T-helper 2 cell treated with Interferon-gamma antibody and Interleukin-4, amounts not matched to agents 5 μg/mL and 100 μg/mL, for 36 hours (primary cell): Measurements from ENCODE around the gene LDLRAD4.

Experiments
- DNase-seq: peaks from one replicate; pipeline ENCODE4 v3.0.0; 2021; ENCODE audit warnings: low spot score
- H3K27ac Mint-ChIP-seq: one replicate; pipeline ENCODE4 v1.8.0; 2021; ENCODE audit warnings: mild to moderate bottlenecking, mixed read lengths
- H3K27me3 Mint-ChIP-seq: one replicate; pipeline ENCODE4 v1.8.0; 2021; ENCODE audit warnings: low read depth, mixed read lengths
- H3K36me3 Mint-ChIP-seq: one replicate; pipeline ENCODE4 v1.8.0; 2021; ENCODE audit warnings: low read depth, mixed read lengths
- H3K4me1 Mint-ChIP-seq: one replicate; pipeline ENCODE4 v1.8.0; 2021; ENCODE audit warnings: low read depth, mixed read lengths
- H3K4me3 Mint-ChIP-seq: one replicate; pipeline ENCODE4 v1.8.0; 2022; ENCODE audit warnings: mild to moderate bottlenecking, moderate library complexity, mixed read lengths
- H3K9me3 Mint-ChIP-seq: one replicate; pipeline ENCODE4 v1.8.0; 2021; ENCODE audit warnings: mixed read lengths

Gene LDLRAD4

DNA sequence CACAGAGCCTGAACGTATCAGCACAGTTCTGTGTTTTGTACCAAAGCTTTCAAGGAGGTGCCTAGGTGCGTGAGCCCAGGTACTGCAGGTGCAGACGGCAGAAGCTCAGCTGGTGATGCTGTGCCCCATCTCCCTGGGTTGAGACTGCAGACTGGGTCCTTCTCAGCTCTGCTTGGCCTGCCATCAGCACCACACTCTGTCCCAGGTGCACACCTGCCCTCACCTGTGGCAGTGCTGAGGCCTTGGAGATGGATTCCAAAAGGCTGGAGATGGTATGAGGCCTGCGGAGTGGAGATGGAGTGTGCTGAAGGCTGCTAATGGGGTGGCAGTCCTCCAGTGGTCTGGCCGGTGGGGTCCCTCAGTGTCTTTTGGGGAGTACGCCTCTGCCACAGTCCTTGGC is 9.3 kb downstream of the LDLRAD4 start:
- Mint-ChIP-seq H3K4me1 (no peaks in the 10 kb centered on the region), H3K9me3 (no peaks in the 10 kb centered on the region), H3K27ac (no peak overlapping the region), H3K4me3 (no peak overlapping the region), H3K36me3 (no peaks in the 10 kb centered on the region), H3K27me3 (no peaks in the 10 kb centered on the region)
- no peak for DNase-seq

DNA sequence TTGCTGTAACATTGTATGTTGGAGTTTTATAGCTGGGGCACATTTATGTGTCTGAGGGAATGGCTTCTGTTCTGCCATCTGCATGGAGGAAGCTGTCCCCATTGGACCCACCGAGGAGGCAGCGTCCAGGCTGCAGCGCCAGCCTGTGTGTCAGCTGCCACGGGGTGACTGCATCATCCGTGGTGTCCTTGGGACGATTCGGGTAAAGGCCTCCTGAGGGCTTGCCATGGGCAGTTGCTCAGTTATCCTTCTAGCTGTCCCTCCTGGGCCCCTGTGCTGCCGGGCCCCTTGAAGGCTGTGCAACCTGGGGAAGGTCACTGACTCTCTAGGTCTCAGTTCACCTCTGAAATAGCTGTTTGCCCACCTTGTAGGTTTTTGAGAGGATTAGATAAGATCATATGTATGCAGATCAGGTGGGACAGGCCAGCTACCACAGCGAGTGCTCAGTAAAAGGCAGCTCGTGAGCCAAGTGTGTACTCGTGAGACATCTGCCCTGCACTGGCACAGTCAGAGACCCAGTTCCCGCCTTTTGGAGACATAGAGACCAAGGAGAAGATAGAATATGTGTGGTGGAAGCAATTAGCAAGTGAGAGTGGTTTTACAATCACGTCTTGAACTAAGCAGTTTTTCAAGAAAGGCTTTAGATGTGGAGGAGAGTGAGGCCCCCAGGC is 10.6 kb downstream of the LDLRAD4 start:
- H3K27me3 Mint-ChIP-seq: no peaks in the 10 kb centered on the region
- no peak overlapping the region for H3K27ac Mint-ChIP-seq
- no peak overlapping the region for H3K4me3 Mint-ChIP-seq
- H3K4me1 Mint-ChIP-seq: no peaks in the 10 kb centered on the region
- DNase-seq: no peak
- no peaks in the 10 kb centered on the region for H3K9me3 Mint-ChIP-seq
- H3K36me3 Mint-ChIP-seq: no peaks in the 10 kb centered on the region

DNA sequence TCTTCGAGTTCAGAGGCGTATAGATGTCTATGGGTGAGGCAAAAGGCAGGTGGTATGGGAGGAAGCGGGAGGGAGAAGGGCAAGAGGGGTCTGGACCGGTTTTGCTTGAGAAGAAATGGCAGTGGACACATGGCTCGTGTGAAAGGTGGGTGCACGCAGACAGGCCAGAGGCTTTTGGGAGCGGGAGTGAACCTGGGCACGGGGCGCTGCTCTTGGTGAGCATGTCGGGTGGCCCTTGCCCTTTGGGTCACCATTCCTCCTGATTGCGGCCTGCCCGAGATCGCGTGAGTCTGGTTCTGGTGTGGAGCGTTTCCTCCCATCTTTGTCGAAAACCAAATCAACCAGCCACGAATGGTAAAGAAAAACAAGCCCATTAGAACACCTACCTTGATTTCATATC is 12.6 kb downstream of the LDLRAD4 start:
- no peak for DNase-seq
- Mint-ChIP-seq H3K4me3 (no peak overlapping the region), H3K27me3 (no peaks in the 10 kb centered on the region), H3K27ac (no peak overlapping the region), H3K4me1 (no peaks in the 10 kb centered on the region), H3K9me3 (no peaks in the 10 kb centered on the region), H3K36me3 (no peaks in the 10 kb centered on the region)

DNA sequence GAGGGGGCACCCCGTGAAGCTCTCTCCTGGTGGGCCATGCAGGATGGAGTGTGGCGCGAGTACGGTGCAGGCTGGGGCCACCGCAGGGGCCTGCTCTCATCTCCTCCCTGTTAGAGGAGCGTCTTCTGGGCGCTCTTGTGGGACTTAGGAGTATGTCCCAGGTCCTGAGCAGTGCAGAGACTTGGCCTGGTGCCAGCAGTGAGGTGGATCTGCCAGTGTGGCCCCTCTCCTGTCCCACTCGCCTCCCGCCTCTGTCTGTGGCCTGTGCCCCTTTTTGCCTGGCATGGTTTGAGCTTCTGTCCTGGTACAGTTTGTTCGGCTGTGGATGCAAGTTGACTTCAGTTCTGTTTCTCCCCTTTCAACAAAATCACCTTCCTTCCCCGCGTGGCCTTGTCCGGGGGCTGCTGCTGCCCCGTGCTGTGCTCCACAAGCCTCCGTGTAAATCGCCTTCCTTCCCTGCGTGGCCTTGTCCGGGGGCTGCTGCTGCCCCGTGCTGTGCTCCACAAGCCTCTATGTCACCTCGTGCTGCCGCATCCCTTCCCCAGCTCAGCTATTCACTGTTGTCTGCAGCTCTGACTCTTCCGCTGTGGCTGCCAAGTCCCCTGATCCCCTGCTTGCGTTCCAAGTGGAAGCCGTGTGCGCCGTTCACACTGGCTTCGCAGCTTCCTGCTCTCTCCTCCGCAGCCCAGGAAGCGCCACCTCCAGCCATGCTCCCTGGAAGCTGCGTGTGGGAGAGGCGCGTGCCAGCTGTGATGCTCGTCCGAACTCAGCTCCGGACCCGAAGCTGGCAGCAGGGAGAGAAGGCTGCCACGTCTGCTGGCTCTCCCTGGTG is 13.7 kb downstream of the LDLRAD4 start:
- Mint-ChIP-seq H3K4me1 (no peaks in the 10 kb centered on the region), H3K27ac (no peak overlapping the region), H3K9me3 (no peaks in the 10 kb centered on the region), H3K27me3 (no peaks in the 10 kb centered on the region), H3K4me3 (no peak overlapping the region), H3K36me3 (no peaks in the 10 kb centered on the region)
- DNase-seq: no peak

DNA sequence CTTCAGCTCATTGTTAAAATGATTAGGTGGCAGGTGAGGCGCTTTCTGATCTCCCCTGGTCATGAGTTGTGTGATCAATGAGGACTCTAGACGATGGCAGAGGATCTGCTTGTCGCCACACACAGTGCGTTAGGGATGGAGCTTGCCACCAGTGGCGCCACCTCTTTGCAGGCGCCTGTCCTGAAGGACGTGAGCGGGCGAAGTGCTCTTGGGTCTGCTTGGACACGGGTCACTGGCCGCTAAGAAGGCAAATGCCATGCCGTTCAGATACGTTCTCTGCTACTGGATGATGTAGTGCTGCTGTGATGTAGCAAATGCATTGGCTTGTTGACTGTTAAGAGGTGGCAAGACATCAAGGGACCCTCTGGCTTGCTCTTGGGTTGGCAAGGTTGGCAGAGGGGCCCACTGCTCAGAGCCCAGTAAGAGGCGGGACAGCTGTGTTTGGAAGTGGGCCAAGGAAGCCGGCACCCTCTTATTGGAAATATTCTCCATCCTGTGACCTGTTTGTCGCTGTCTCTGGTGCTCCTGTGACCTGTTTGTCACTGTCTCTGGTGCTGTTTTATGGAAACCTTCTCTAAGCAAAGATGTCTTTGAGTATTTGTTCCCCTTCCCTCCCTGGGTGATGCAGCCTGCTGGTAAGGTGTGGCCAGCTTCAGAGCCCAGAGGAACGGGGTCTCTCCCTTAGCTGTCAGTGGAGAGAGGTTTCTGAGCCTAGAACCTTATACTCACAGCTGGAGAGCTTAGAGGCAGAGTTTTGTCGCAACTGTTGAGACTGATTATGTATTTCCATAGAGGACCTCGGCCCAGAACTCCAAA is 14.6 kb downstream of the LDLRAD4 start:
- H3K9me3 Mint-ChIP-seq: no peaks in the 10 kb centered on the region
- no peaks in the 10 kb centered on the region for H3K27me3 Mint-ChIP-seq
- no peak for DNase-seq
- no peaks in the 10 kb centered on the region for H3K36me3 Mint-ChIP-seq
- H3K4me3 Mint-ChIP-seq: no peak overlapping the region
- H3K4me1 Mint-ChIP-seq: no peaks in the 10 kb centered on the region
- H3K27ac Mint-ChIP-seq: no peak overlapping the region

DNA sequence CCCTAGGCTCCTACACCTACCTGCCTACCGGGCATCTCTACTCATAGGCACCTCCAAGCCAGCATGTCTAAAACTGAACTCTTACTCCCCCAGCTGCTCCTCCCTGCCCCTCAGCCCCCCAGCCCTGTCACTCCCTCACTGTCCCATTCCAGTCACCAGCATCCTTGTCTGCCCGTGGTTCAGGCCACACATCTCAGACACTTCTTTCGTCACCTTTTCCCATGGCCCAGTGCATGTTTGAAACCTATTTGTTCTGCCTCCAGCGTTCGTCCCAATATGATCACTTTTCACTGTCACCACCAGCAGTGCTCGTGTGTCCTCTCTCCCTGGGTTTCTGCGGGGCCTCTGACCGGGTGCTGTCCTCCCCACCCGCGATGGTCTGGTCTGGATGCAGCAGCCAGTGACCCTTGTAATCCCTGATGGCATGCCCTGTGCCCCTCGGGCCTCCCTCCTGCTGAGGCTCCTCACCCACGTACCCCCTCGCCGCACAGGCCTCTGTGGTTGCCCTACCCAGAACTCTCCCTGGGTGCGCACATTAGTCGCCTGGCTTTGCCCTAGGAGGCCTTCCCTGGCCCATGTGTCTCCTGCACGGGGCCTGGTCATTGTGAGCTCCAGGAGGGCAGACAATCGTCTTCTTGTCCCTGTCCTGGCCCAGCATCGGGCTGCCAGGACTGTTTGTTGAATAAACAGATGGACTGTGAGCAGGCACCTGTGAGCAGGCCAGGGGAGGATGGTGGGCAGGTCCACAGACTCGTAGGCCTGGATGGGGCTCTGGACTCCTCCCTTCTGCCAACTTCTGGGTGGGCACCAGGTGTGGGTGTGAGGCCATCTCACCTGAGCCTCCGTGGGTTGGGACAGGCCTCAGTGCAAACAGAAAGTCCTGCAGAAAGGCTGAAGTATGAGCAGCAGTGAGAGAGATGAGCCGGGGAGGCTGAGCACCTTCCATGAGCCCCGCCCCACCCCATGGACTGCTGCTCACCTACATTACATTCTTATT is 15.5 kb downstream of the LDLRAD4 start:
- H3K36me3 Mint-ChIP-seq: no peaks in the 10 kb centered on the region
- H3K27me3 Mint-ChIP-seq: no peaks in the 10 kb centered on the region
- H3K4me3 Mint-ChIP-seq: no peak overlapping the region
- no peaks in the 10 kb centered on the region for H3K4me1 Mint-ChIP-seq
- no peak overlapping the region for H3K27ac Mint-ChIP-seq
- DNase-seq: no peak
- H3K9me3 Mint-ChIP-seq: no peaks in the 10 kb centered on the region

DNA sequence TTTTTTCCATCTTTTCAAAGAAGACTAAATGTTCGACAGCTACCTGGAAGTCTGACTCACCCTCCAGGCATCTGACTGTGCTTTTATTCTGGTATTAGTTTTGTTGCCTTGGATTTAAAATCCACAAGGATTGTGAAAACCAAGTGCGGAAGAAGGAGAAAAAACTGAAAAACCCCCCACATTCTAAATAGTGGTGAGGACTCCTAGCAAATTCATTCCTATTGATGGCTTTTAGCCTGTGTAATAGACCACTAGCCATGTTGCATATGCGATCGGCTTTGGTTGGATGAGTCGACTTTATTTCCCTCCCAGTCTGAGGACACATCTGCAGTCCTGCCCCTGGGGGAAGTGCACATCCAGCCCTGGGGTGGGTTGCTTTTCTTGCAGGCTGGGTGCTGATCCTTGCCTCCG is 16.9 kb downstream of the LDLRAD4 start:
- DNase-seq: no peak
- no peaks in the 10 kb centered on the region for H3K9me3 Mint-ChIP-seq
- H3K4me1 Mint-ChIP-seq: no peaks in the 10 kb centered on the region
- no peak overlapping the region for H3K4me3 Mint-ChIP-seq
- no peak overlapping the region for H3K27ac Mint-ChIP-seq
- no peaks in the 10 kb centered on the region for H3K27me3 Mint-ChIP-seq
- H3K36me3 Mint-ChIP-seq: no peaks in the 10 kb centered on the region

DNA sequence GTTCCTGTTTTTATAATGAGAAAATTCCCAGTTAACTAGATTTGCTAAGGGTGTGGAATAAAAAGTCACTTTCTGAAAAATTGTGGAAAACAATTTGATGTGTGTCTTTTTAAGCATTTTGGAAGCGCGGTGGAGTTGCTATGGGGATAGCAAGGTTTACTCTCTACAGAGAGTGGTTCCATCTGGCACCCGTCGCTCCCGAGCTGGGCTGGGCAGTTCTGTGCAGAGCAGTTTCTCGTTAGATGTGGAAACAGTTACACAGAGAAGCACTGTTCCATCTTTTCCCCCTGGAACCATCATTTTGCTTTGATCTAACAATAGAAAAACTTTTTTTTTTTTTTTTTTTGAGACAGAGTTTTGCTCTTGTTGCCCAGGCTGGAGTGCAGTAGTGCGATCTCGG is 17.4 kb downstream of the LDLRAD4 start:
- no peak for DNase-seq
- Mint-ChIP-seq H3K4me1 (no peaks in the 10 kb centered on the region), H3K4me3 (no peak overlapping the region), H3K9me3 (no peaks in the 10 kb centered on the region), H3K36me3 (no peaks in the 10 kb centered on the region), H3K27ac (no peak overlapping the region), H3K27me3 (no peaks in the 10 kb centered on the region)

DNA sequence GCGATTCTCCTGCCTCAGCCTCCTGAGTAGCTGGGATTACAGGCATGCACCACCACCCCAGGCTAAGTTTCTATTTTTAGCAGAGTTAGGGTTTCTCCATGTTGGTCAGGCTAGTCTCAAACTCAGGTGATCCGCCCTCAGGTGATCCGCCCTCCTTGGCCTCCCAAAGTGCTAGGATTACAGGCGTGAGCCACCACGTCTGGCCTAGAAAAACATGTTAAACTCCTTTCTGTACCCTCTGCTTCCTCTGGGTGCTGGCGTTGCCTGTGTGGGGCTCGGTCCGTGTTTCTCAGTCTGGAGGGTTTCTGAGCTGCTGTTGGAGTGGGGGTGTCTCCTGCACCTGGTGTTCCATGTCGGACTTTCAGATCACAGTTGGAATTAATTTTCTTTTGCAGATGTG is 17.9 kb downstream of the LDLRAD4 start:
- Mint-ChIP-seq H3K4me1 (no peaks in the 10 kb centered on the region), H3K27ac (no peak overlapping the region), H3K27me3 (no peaks in the 10 kb centered on the region), H3K4me3 (no peak overlapping the region), H3K36me3 (no peaks in the 10 kb centered on the region), H3K9me3 (no peaks in the 10 kb centered on the region)
- DNase-seq: no peak

DNA sequence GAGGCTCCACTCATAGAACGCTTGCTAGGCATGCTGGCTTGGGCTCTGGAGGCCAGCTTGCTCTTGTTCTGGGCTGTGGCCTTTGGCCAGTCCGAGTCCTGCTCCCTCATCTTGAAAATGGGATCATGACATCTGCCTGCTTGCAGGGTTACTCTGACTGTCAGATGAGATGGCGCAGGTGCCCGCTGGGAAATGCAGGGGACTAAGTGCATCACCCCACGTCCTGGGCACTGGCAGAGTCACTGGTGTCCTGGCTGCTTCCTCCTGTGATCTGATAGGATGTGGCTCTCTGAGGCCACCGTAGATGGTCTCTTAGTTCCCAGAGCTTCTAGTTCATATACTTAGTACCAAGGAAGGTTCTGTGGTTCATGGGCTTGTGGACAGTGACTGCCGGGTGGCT is 18.5 kb downstream of the LDLRAD4 start:
- no peaks in the 10 kb centered on the region for H3K9me3 Mint-ChIP-seq
- H3K27ac Mint-ChIP-seq: no peak overlapping the region
- no peaks in the 10 kb centered on the region for H3K27me3 Mint-ChIP-seq
- no peaks in the 10 kb centered on the region for H3K36me3 Mint-ChIP-seq
- no peaks in the 10 kb centered on the region for H3K4me1 Mint-ChIP-seq
- no peak overlapping the region for H3K4me3 Mint-ChIP-seq
- no peak for DNase-seq

DNA sequence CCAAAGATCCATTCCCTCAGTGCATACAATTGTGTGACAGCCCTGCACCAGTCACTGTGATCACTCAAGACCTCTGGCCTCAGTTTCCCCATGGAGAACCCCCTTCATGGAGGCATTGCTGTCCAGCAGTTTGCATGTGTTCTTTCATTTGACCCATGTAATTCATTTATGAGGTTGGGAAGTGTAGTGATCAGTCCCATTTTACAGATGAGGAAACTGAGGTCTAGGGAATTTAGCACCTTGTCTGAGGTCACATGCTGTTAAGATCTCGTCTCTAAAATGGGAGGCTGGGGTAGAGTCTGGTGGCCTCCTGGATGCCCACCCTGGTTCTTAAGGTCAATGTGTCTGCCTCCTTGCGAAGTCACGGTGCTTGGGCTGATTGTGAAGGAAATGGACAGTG is 19.1 kb downstream of the LDLRAD4 start:
- Mint-ChIP-seq H3K4me3 (no peak overlapping the region), H3K27me3 (no peaks in the 10 kb centered on the region), H3K9me3 (no peaks in the 10 kb centered on the region), H3K36me3 (no peaks in the 10 kb centered on the region), H3K27ac (no peak overlapping the region), H3K4me1 (no peaks in the 10 kb centered on the region)
- DNase-seq: no peak

DNA sequence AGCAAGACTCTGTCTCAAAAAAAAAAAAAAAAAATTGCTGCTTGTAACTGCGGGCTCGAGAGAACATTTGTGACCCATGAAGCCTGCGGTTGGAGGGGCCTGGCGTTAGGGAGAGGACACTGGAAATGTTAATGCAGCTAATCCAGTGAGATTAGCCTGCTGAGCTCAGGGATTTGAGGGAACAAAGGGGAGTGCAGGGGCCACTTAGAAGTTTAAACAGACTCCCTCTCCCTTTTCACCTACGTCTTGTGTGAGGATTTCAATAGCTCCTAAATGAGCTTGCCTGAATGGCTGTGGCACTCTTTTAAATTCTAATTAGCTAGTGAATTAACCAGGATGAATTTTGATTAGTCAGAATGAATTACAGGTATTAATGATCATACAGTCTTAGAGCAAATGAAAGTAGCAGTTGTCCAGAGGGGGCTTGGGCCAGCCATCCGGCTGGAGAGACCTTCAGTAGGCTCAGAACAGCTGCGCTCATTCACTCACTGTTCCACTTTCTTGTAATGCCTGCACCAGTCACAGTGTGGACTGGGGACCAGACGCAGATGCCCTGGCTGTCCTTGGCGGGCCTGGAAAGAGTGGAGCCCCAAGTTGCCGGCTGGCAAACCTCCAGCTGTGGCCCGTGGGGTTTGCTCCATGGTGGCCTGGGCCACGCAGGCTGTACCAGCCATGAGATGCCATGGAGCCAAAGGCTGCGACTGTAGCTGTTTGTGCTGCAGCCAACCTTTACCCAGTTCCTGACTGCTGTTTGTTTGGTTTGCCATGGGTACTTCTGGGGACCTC is 20.8 kb downstream of the LDLRAD4 start:
- no peak for DNase-seq
- H3K4me3 Mint-ChIP-seq: no peak overlapping the region
- peaks cover 1% of the 10 kb centered on the region for H3K36me3 Mint-ChIP-seq

More for the DNA sequence above, 20.8 kb downstream of the LDLRAD4 start:
- no peaks in the 10 kb centered on the region for H3K27me3 Mint-ChIP-seq
- H3K4me1 Mint-ChIP-seq: no peaks in the 10 kb centered on the region
- no peaks in the 10 kb centered on the region for H3K9me3 Mint-ChIP-seq
- H3K27ac Mint-ChIP-seq: no peak overlapping the region
